Hematopoietic multipotent progenitor cell (in vitro differentiated cells): Measurements from ENCODE around the gene GNB1. TPM values are rescaled to one million over a fixed set of nuclear protein-coding genes. Genes with fewer than 3 reads are reported as not detected.

Experiments used
- DNase-seq, 3 donors: peaks; one replicate each; pipeline ENCODE4 v3.0.0-alpha.2; 2011 to 2015; ENCODE audit warnings: low read depth in 2 of 3, low spot score in 2 of 3
- total RNA-seq: library from RNA; depleted of rRNA; stranded (reverse); fragments of >200 nt; gene quantifications from one replicate; pipeline ENCODE4 v1.2.3, GENCODE V29; 2012

GNB1 gene
- total RNA-seq, 1 donor: 106 TPM

DNA sequence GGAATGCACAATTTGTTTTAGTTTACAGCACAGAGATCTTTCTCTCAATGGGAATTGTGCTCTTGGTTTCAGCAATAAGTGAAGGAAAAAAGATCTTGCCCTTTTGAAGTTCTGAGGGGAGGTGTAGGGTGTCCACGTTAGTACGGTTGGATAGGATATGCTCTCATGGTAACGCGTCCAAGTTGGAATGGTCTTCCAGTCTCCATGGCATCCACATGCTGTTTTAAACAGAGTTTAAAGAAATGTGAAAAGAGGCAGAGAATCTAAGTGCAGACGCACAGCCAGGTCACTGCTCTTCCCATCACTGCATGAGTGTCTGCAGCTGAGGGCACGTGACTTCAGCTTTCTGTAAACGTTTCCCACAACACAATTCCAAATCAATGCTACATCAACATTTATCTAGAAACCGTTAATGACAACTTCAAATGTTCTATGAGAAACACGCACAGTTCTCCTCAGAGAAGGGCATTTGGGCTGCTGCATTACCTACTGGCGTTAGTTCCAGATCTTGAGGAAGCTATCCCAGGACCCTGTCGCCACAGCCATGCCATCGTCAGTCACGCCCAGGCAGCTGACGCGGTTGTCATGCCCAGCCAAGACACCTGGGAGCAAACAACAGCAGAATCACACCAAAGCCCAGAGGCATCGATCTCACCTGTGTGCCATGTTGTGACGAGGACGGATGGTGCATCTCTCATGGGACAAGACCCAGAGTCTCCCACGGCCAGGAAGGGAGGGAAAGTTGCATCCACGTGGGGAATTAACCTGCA, 103.9 kb downstream of the GNB1 start:
- no peak for DNase-seq

- no peak for DNase-seq
Observed at GRCh38 chr1:1785666-1786065, 105.2 kb downstream of the GNB1 start.

DNA sequence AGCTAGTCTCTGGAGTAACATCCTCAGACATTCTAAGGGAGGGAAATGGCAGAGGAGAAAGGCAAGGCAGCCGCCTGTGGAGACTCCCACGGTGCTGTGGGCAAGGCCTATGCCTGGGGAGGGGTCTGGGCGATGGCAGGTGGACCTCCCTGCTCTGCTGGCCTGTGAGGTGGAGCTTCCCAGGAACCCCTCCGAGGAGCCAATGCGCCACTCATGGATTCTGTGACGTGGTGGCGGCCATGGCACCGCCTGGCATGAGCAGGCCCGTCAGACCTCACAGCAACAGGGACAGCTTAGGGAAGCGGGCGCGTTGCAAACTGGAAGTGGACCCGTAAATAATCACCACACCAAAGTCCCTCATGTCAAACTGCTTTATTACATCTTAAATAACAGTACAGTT, 106.0 kb downstream of the GNB1 start:
- no peak for DNase-seq

DNA sequence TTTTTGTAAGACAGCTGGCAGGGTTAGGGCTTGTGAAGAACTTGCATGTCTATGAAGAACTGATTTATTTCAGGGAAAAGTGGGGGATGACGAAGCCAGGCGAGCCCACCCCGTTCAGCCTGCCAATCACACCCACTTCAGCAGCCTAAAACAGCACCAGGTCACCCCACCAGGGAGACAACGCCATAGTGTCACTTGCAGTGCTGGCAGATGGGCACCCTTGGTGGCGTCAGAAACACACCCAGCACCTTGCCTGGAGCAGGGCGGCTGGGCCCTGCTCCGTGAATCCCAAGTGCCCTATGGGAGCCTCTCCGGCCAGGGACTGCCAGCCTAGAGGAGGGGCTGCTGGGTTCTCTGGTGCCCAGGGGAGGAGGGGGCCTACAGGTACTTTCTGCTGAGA, 107.6 kb downstream of the GNB1 start:
- DNase-seq: no peak

DNA sequence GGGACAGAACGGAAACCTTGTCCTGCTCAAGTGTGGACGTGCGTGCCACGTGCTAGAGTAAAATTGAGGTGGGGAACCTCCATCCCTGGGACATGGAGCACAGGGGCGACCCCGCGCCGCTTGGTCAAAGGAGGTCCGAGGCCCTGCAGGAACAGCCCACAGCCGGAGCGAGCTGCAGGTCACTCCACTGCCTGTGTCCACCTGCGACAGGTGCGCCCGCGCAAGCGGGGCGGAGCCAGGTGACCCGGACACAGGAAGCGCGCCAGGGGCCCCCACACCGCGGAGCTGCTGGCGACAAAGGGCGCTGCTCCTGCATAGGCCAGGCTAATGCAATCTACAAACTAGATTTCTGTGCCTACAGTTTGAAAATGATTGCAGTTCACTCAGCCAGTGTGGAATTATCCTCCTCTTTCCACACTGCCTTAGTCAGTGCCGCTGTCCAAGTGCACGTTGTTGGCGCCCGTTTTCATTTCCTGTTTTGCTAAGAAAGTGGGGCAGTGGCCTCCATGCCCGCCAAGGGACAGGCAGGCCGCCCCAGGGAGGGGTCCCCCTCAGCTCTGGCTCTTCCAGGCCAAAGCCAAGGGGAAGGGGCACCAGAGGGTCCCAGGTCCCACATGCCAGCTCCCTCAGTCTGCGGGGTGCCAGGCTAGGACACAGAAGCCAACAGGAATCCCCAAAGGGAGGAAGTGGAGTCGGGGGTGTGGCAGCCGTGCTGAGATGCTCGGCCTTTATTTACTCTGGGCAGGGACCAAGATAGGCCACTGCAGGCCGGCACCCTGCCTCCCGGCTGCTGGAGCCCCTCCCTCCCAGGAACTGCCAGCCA, 108.3 kb downstream of the GNB1 start:
- DNase-seq: peak in 1 of 3 donors; percentile 36

GRCh38 chr1:1781526-1781903, 109.4 kb downstream of the GNB1 start:
- no peak for DNase-seq

DNA sequence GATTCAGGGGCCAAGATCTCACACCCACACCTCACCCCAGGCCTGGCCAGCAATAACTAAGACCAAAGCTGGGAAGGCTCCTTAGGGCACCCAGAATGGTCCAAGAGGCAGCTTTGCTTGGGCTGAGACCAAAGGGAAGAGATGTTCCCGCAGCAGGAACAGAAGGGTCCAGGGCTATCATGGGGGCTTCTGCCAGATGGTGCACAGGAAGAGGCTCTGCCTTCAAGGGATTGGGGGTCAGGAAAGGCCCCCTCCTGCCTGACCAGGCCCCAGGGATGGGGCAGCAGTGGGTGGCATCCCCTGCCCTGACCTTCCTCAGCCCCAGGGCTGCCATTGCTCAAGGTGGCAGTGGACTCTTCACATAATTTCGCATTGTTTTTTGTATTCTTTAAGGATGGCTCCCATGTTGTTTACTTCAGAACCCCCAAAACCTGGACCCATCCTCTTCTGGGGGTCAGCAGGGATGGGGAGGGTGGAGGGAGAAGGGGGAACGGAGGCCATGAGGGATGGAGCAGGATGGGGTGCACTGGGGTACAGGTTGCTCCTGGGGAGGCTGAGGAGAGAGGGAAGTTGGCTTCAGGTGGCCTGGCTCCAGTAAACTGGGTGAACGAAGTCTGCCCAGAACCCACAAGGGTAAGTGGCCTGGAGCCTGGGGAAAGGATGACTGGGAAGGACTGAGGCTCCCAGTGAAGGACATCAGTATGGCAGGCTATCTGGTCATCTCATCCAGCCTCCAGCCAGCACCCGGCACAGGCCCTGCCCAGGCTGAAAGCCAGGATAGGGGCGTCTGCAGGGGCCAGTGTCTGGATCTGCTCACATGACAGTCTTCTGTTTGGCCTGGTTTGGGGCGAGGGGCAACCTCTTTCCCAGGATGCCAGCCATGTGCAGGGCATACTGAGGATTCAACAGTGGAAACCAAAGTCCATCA, 110.0 kb downstream of the GNB1 start:
- DNase-seq: no peak

GRCh38 chr1:1779691-1780597, 110.9 kb downstream of the GNB1 start:
- peak in 2 of 3 donors; percentile 74 to 79 for DNase-seq

DNA sequence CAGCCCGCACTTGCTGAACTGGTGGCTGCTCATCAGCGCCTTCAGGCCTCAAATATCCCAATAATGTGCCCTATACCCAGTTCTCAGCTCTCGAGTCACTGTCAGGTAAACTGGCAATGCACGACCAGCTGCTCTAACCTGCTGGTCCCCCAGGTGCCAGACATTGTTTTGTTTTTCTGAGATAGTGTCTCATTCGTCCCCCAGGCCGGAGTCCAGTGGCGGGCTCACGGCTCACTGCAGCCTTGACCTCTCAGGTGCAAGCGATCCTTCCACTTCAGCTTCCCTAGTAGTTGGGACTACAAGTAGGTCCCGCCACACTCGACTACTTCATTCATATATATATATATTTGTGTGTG, 111.6 kb downstream of the GNB1 start:
- no peak for DNase-seq

- DNase-seq: peak; percentile 50 to 84 (median 83)
Observed at GRCh38 chr1:1778663-1779319, 112.1 kb downstream of the GNB1 start.

DNA sequence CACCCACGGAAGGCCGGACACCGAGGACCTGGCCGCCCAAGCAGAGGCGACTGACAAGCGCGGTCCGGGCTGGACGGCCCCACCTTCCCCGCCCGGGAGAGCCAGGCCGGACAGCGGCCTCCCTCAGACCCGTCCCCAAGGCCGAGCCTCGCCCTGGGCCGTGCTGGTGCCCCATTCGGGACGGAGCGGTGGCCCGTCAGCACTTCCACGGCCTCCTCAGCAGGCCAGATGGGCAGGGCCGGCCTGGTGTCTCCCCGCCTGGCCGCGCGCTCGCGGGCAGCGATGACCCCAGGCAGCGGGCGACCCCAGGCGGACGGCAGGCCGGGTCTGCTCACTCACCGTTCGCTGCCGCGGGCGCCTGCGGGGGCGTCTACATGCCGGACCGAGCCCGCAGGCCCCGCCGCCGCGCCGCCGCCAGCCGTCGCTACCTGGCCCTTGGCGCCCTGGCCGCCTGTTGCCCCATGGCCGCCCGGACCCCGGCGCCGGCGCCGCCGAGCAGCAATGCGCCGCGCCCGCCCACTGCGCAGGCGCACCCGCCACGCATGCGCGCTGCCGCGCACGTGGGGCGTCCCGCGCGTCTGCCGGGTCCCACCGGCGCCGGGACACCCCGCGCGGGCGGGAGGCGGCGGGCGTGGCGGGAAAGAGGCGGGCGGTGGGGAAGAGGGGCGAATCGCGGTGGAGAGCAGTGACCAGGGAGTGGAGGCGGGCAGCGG, 112.8 kb downstream of the GNB1 start, which contains the start of gene NADK:
NADK (minus strand) TSS at position 521 of the 713 bp plus-strand sequence. CDS start 13,064 bp downstream, outside the sequence.
- peak; percentile 66 to 73 (median 72) for DNase-seq

GRCh38 chr1:1777583-1777899, 113.3 kb downstream of the GNB1 start:
- no peak for DNase-seq

DNA sequence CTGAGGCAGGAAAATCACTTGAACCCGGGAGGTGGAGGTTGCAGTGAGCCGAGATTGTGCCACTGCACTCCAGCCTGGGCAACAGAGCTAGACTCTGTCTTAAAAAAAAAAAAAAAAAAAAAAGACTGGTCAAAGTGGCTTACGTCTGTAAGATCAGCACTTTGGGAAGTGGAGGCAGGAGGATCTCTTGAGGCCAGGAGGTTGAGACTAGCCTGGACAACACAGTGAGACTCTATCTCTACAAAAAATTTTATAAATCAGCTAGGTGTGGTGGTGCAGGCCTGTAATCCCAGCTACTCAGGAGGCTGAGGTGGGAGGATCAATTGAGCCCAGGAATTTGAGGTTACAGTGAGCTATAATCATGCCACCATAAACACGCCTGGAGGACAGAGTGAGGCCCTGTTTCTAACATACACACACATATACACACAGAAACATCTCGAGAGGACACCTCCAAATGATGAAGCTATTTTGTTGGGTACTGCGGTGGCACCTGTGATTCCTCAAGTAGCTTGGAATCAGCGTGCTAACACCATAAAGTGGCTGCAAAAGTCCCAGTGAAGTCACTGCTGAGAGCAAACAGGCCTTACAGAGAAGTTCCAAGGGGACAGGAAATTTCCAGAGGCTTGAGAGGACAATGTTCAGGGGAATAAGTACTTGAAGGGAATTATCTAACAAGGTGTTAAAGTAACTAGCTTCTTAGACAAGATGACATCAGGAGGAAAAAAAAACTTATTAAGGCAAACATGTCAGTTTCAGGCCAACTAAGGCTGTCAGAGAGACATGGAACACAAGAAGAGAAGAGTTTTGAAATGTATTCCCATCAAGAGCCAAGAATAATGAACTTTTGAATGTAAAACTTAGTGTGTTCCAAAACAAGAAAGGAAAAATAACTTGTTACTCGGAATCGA, 114.0 kb downstream of the GNB1 start:
- no peak for DNase-seq

- DNase-seq: peak in 1 of 3 donors; percentile 48
Observed at GRCh38 chr1:1775327-1776226, 115.3 kb downstream of the GNB1 start.

DNA sequence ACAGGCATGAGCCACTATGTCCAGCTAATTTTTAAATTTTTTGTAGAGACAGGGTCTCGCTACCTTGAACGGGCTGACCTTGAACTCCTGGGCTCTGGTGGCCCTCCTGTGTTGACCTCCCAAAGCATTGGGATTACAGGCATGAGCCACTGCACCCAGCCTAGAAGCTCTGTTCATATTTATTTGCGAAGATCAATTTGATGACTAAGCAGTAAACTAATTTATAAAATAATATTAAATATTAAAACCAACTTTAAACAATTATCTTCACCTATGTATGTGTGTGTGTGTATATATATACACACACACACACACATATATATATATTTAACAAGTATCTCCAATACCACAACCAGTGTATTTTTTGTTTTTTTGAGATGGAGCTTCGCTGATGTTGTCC, 117.0 kb downstream of the GNB1 start:
- no peak for DNase-seq

GRCh38 chr1:1771096-1771495, 119.8 kb downstream of the GNB1 start:
- DNase-seq: no peak

DNA sequence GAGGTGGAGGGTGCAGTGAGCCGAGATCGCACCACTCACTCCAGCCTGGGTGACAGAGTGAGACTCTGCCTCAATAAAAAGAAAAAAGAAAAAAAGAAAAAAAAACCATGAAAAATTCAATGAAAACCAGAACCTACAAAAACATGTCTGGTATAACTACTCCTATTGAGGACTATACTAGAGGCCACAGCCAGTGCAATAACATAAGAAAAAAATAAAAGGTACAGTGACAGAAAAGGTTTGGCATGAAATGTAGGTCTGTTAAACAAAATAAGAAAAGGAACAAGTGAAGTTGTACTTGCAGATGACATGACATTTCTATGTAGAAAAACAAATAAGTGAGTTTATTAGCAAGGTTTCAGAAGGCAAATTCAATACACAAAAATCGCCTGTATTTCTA, 120.8 kb downstream of the GNB1 start:
- DNase-seq: no peak
